Spinal cord (tissue), 10 donors: Measurements from ENCODE around the gene FJX1. TPM values are rescaled to one million over a fixed set of nuclear protein-coding genes. Genes with fewer than 3 reads are reported as not detected.

Experiments used
- DNase-seq, 6 donors: peaks; one replicate each; pipeline versions ENCODE4 v3.0.0 to v3.0.0-alpha.2; 2013 to 2015; ENCODE audit warnings: low spot score in 6 of 6, low read depth in 4 of 6
- H3K27ac ChIP-seq: one replicate; pipeline ENCODE4 v1.5.1; 2013; ENCODE audit warnings: low read depth, low read length, control low read depth
- H3K27me3 ChIP-seq: one replicate; pipeline ENCODE4 v1.6.1; 2013; ENCODE audit warnings: low read length; ENCODE audit not compliant: control insufficient read depth, insufficient read depth
- H3K36me3 ChIP-seq: one replicate; pipeline ENCODE4 v1.6.1; 2013; ENCODE audit warnings: low read length; ENCODE audit not compliant: control insufficient read depth, insufficient read depth
- H3K4me1 ChIP-seq: one replicate; pipeline ENCODE4 v1.6.1; 2013; ENCODE audit warnings: low read length; ENCODE audit not compliant: control insufficient read depth, insufficient read depth
- H3K4me3 ChIP-seq: one replicate; pipeline ENCODE4 v1.5.1; 2013; ENCODE audit warnings: low read depth, low read length, control low read depth
- H3K9me3 ChIP-seq: one replicate; pipeline ENCODE4 v1.6.1; 2013; ENCODE audit warnings: low read length; ENCODE audit not compliant: control insufficient read depth, insufficient read depth
- WGBS: methylation state at CpG from one replicate; pipeline ENCODE4 v1.1.5; 2013; ENCODE audit warnings: missing lambda C conversion rate; ENCODE audit not compliant: insufficient coverage; 5-methylcytosine and 5-hydroxymethylcytosine counted together
- polyA plus RNA-seq, 2 donors: library from polyadenylated mRNA; unstranded; fragments of 120-200 nt; gene quantifications; one replicate each; pipeline ENCODE4 v1.2.1, GENCODE V29; 2013; ENCODE audit not compliant: insufficient read length in 2 of 2
- total RNA-seq, 2 donors: library from RNA; depleted of rRNA in 1 of 2; stranded (reverse); fragments of 120-200 nt in 1 of 2; fragments of >200 nt in 1 of 2; gene quantifications; one replicate each; pipeline versions ENCODE4 v1.2.3 to v1.2.4, GENCODE V29; 2013 to 2014
- donor health status: healthy.

FJX1 gene
- total and polyA plus RNA-seq, 4 donors: 16.5 to 69.6 (median 38.7) TPM

GRCh38 chr11:35585416-35585815 is 32.8 kb upstream of the FJX1 start:
- H3K4me1 ChIP-seq: no peaks in the 10 kb centered on the region
- no peaks in the 10 kb centered on the region for H3K27me3 ChIP-seq
- no peak overlapping the region for H3K4me3 ChIP-seq
- no peak overlapping the region for H3K27ac ChIP-seq
- peak in 1 of 6 donors; percentile 21 for DNase-seq
- WGBS: no CpG with 5 or more reads among the region's 5 CpGs
- no peaks in the 10 kb centered on the region for H3K9me3 ChIP-seq
- H3K36me3 ChIP-seq: no peaks in the 10 kb centered on the region

GRCh38 chr11:35586222-35586621 is 32.0 kb upstream of the FJX1 start:
- H3K27ac ChIP-seq: no peak overlapping the region
- DNase-seq: peak in 2 of 6 donors; percentile 37 to 55
- no CpG with 5 or more reads among the region's 3 CpGs for WGBS

GRCh38 chr11:35587972-35588371 is 30.3 kb upstream of the FJX1 start:
- Histone ChIP-seq H3K4me3 (no peak overlapping the region), H3K4me1 (no peaks in the 10 kb centered on the region), H3K27ac (no peak overlapping the region), H3K9me3 (no peaks in the 10 kb centered on the region), H3K27me3 (no peaks in the 10 kb centered on the region), H3K36me3 (no peaks in the 10 kb centered on the region)
- WGBS: 100% methylated on average over 3 of the region's 3 CpGs
- no peak for DNase-seq

More at GRCh38 chr11:35586222-35586621, 32.0 kb upstream of the FJX1 start:
- Histone ChIP-seq H3K9me3 (no peaks in the 10 kb centered on the region), H3K36me3 (no peaks in the 10 kb centered on the region), H3K4me1 (no peaks in the 10 kb centered on the region), H3K4me3 (no peak overlapping the region), H3K27me3 (no peaks in the 10 kb centered on the region)

GRCh38 chr11:35588627-35589026 is 29.6 kb upstream of the FJX1 start:
- Histone ChIP-seq H3K27ac (no peak overlapping the region), H3K4me3 (no peak overlapping the region), H3K9me3 (no peaks in the 10 kb centered on the region), H3K27me3 (no peaks in the 10 kb centered on the region), H3K4me1 (no peaks in the 10 kb centered on the region), H3K36me3 (no peaks in the 10 kb centered on the region)
- WGBS: 75% methylated on average over 2 of the region's 4 CpGs
- no peak for DNase-seq

GRCh38 chr11:35589281-35589680 is 29.0 kb upstream of the FJX1 start:
- no peaks in the 10 kb centered on the region for H3K27me3 ChIP-seq
- no peaks in the 10 kb centered on the region for H3K4me1 ChIP-seq
- H3K27ac ChIP-seq: no peak overlapping the region
- no peak overlapping the region for H3K4me3 ChIP-seq
- WGBS: 100% methylated on average over 2 of the region's 4 CpGs
- no peaks in the 10 kb centered on the region for H3K36me3 ChIP-seq
- DNase-seq: no peak
- H3K9me3 ChIP-seq: no peaks in the 10 kb centered on the region

- H3K4me1 ChIP-seq: no peaks in the 10 kb centered on the region
- H3K9me3 ChIP-seq: no peaks in the 10 kb centered on the region
- no peaks in the 10 kb centered on the region for H3K36me3 ChIP-seq
- H3K27ac ChIP-seq: no peak overlapping the region
- H3K4me3 ChIP-seq: no peak overlapping the region
- H3K27me3 ChIP-seq: no peaks in the 10 kb centered on the region
- DNase-seq: no peak
Observed at GRCh38 chr11:35590412-35590811, 27.8 kb upstream of the FJX1 start.

- H3K9me3 ChIP-seq: no peaks in the 10 kb centered on the region
- no peak for DNase-seq
- H3K27ac ChIP-seq: no peak overlapping the region
- no peaks in the 10 kb centered on the region for H3K27me3 ChIP-seq
- H3K4me3 ChIP-seq: no peak overlapping the region
- H3K36me3 ChIP-seq: no peaks in the 10 kb centered on the region
- no peaks in the 10 kb centered on the region for H3K4me1 ChIP-seq
Observed at GRCh38 chr11:35593143-35593542, 25.1 kb upstream of the FJX1 start.

- 20% methylated on average over 1 of the region's 2 CpGs for WGBS
- Histone ChIP-seq H3K27ac (no peak overlapping the region), H3K4me1 (no peaks in the 10 kb centered on the region), H3K4me3 (no peak overlapping the region), H3K9me3 (no peaks in the 10 kb centered on the region), H3K36me3 (no peaks in the 10 kb centered on the region), H3K27me3 (no peaks in the 10 kb centered on the region)
- DNase-seq: peak in 1 of 6 donors; percentile 34
Observed at GRCh38 chr11:35594680-35595079, 23.6 kb upstream of the FJX1 start.

GRCh38 chr11:35598254-35599125 is 19.8 kb upstream of the FJX1 start:
- WGBS: 93% methylated on average over 3 of the region's 3 CpGs

GRCh38 chr11:35600331-35600838 is 17.9 kb upstream of the FJX1 start:
- H3K4me3 ChIP-seq: no peak overlapping the region
- H3K9me3 ChIP-seq: no peaks in the 10 kb centered on the region
- H3K36me3 ChIP-seq: no peaks in the 10 kb centered on the region
- H3K27me3 ChIP-seq: no peaks in the 10 kb centered on the region
- whole genome bisulfite sequencing: 79% methylated on average over 3 of the region's 4 CpGs
- no peak overlapping the region for H3K27ac ChIP-seq
- DNase-seq: no peak
- H3K4me1 ChIP-seq: peaks cover 7% of the 10 kb centered on the region

More at GRCh38 chr11:35598254-35599125, 19.8 kb upstream of the FJX1 start:
- H3K9me3 ChIP-seq: no peaks in the 10 kb centered on the region
- H3K27me3 ChIP-seq: no peaks in the 10 kb centered on the region
- H3K36me3 ChIP-seq: no peaks in the 10 kb centered on the region
- no peak overlapping the region for H3K4me3 ChIP-seq
- peaks cover 3% of the 10 kb centered on the region for H3K4me1 ChIP-seq
- DNase-seq: no peak
- H3K27ac ChIP-seq: no peak overlapping the region
